ENCODE data around the gene SOX13. TPM values are rescaled to one million over a fixed set of nuclear protein-coding genes. Genes with fewer than 3 reads are reported as not detected.

The SOX13 gene
- total RNA-seq, 1 experiment from 2014 or later = 31.5 TPM

DNA sequence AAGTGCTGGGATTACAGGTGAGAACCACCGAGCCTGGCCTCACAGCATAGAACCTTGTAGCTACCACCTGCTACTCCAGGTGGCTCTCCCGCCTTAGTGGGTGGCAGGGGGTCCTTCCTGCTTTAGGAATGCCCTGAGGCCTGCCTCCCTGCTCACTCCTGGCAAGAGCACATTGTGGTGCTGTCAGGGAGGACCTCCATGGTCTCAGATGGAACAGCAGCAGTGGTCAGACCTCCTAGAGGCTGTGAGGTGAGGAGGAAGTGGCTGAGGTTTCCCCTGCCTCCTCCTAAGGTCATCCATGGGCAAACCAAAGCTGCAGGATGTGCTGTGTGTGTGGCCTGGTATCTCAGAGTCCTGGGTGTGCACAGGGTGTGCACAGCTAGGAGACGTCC is 6.7 kb downstream of the SOX13 start:
- Mint-ChIP-seq H3K9me3 (ENCODE audit: unreplicated experiment) (no peaks in the 10 kb centered on the region), H3K4me3 (ENCODE audit: unreplicated experiment) (peak overlapping the region; percentile 39), H3K27ac (ENCODE audit: unreplicated experiment) (peak overlapping the region; percentile 65), H3K27me3 (ENCODE audit: insufficient read depth, unreplicated experiment) (no peaks in the 10 kb centered on the region), H3K4me1 (ENCODE audit: low read depth, unreplicated experiment) (peaks cover 47% of the 10 kb centered on the region), H3K36me3 (ENCODE audit: insufficient read depth, unreplicated experiment) (peaks cover 5% of the 10 kb centered on the region)
- no peaks in the 10 kb centered on the region for H3K9me3 ChIP-seq
- H3K27me3 ChIP-seq (replicated peaks; ENCODE audit: control insufficient read depth, insufficient read depth, low read length) = no peaks in the 10 kb centered on the region
- TF ChIP-seq, protein P1, sequence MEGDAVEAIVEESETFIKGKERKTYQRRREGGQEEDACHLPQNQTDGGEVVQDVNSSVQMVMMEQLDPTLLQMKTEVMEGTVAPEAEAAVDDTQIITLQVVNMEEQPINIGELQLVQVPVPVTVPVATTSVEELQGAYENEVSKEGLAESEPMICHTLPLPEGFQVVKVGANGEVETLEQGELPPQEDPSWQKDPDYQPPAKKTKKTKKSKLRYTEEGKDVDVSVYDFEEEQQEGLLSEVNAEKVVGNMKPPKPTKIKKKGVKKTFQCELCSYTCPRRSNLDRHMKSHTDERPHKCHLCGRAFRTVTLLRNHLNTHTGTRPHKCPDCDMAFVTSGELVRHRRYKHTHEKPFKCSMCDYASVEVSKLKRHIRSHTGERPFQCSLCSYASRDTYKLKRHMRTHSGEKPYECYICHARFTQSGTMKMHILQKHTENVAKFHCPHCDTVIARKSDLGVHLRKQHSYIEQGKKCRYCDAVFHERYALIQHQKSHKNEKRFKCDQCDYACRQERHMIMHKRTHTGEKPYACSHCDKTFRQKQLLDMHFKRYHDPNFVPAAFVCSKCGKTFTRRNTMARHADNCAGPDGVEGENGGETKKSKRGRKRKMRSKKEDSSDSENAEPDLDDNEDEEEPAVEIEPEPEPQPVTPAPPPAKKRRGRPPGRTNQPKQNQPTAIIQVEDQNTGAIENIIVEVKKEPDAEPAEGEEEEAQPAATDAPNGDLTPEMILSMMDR (IDR thresholded peaks at IDR 0.05; ENCODE audit: insufficient read depth in 1 of 2, low read depth in 1 of 2, low read length in 1 of 2, severe bottlenecking in 1 of 2, unreplicated experiment in 1 of 2) = no peak
- no peak for DNase-seq
- no peak overlapping the region for H3K4me3 ChIP-seq (ENCODE audit: low read depth, low read length)
- BruUV-seq (replicated peaks) = no TSS peak
- H3K36me3 ChIP-seq (ENCODE audit: control insufficient read depth, insufficient read depth, low read length) = no peaks in the 10 kb centered on the region; the same call in none of the 2 replicates
- intact Hi-C loops (cut with micrococcal nuclease; ENCODE audit: unreplicated experiment) = no loop called here
- peaks cover 52% of the 10 kb centered on the region for H3K4me1 ChIP-seq
- CTCF ChIA-PET = interaction anchor here (0.6 to 1.5 kb wide), 2 partner anchors 209 to 352 kb away, joined by 4 to 5 read pairs; no protein-coding TSS in a partner anchor
- POLR2A ChIA-PET = interaction anchor here (0.7 to 0.9 kb wide), 2 partner anchors 8 to 10 kb away, joined by 3 to 4 read pairs; no protein-coding TSS in a partner anchor

DNA sequence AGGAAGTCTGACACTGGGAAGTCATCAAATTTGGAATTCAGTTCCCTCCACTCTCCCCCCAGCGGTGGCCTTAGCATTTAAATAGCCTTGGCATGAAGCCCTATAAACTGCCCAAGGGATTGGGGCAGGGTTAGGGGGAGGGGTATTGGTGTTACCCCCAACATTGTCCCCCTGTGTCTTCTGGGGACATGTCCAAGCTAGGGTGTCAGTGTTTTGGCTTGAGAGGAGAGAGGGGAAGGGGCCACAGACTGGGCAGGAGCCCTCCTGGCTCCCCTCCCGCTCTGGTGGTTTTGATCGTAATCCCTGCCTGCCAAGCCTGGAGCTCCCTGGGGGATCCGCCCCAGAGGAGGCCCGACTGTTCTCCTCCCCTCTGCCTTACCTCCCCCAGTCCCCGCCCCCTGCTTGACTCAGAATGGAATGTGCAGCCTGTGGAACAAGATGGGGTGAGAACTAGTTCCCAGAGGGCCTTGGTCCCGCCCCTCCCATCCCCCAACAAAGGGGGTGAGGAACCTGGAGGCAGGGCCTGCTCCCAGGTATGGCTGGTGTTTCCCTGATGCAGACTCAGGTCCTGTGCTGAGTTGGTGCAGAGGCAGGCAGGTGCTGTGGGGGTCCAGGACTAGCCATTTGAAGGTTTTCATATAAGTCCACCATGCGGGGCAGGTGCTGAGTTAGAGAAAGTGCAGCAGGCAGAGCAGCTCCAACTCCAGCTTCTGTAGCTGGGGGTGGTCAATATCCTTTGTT is 7.4 kb downstream of the SOX13 start:
- CTCF ChIA-PET = interaction anchor here (0.6 to 1.5 kb wide), 2 partner anchors 209 to 351 kb away, joined by 4 to 5 read pairs; no protein-coding TSS in a partner anchor
- peaks cover 56% of the 10 kb centered on the region for H3K4me1 ChIP-seq

DNA sequence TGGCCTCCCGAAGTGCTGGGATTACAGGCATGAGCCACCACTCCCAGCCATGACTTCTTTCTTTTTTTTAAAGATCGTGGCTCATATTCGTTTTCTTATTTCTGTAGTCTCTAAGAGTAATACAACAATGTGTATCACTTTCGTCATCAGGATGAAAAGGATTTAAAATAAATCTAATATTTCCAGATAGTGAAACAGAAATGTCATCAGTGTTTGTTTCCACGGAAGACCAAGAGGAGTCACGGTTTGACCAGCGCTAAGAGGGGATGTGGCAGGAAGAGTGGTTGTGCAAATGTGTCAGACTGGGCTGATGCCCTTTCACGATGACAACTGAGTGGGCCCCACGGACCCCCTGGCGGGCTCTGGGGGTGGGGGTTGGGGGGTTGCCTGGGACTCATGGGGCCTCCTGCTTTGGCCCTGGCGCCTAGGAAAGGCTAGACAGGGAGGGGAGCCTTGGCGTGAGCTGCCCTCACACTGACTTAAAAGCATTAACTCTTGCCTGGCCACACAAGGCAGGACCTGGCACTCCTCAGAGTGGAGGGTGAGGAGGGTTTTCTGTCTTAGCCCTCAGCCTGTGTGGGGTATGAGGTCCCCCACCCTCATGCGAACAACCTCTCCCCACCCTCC is 8.4 kb downstream of the SOX13 start:
- Histone ChIP-seq H3K9me3 (no peaks in the 10 kb centered on the region), H3K27me3 (replicated peaks; ENCODE audit: control insufficient read depth, insufficient read depth, low read length) (no peaks in the 10 kb centered on the region), H3K4me1 (peaks cover 47% of the 10 kb centered on the region), H3K4me3 (ENCODE audit: low read depth, low read length) (no peak overlapping the region), H3K36me3 (ENCODE audit: control insufficient read depth, insufficient read depth, low read length) (no peaks in the 10 kb centered on the region; the same call in none of the 2 replicates)
- no peak for DNase-seq
- POLR2A ChIA-PET = no interaction called here
- intact Hi-C loops (cut with micrococcal nuclease; ENCODE audit: unreplicated experiment) = no loop called here
- Mint-ChIP-seq H3K4me3 (ENCODE audit: unreplicated experiment) (no peak overlapping the region), H3K27me3 (ENCODE audit: insufficient read depth, unreplicated experiment) (no peaks in the 10 kb centered on the region), H3K27ac (ENCODE audit: unreplicated experiment) (peak overlapping the region; percentile 61), H3K9me3 (ENCODE audit: unreplicated experiment) (no peaks in the 10 kb centered on the region), H3K36me3 (ENCODE audit: insufficient read depth, unreplicated experiment) (peaks cover 10% of the 10 kb centered on the region), H3K4me1 (ENCODE audit: low read depth, unreplicated experiment) (peaks cover 52% of the 10 kb centered on the region)
- no TSS peak for BruUV-seq (replicated peaks)
- CTCF ChIA-PET = no interaction called here
- TF ChIP-seq, protein P1 (IDR thresholded peaks at IDR 0.05; ENCODE audit: insufficient read depth in 1 of 2, low read depth in 1 of 2, low read length in 1 of 2, severe bottlenecking in 1 of 2, unreplicated experiment in 1 of 2) = no peak

More for the DNA sequence above, 7.4 kb downstream of the SOX13 start:
- POLR2A ChIA-PET = interaction anchor here (0.9 kb wide), 1 partner anchor 10 kb away, joined by 4 read pairs; no protein-coding TSS in a partner anchor
- Histone ChIP-seq H3K27me3 (replicated peaks; ENCODE audit: control insufficient read depth, insufficient read depth, low read length) (no peaks in the 10 kb centered on the region), H3K36me3 (ENCODE audit: control insufficient read depth, insufficient read depth, low read length) (no peaks in the 10 kb centered on the region; the same call in none of the 2 replicates), H3K9me3 (no peaks in the 10 kb centered on the region), H3K4me3 (ENCODE audit: low read depth, low read length) (no peak overlapping the region)
- H3K9me3 Mint-ChIP-seq (ENCODE audit: unreplicated experiment) = no peaks in the 10 kb centered on the region
- DNase-seq = peak; percentile 90 to 95
- H3K27me3 Mint-ChIP-seq (ENCODE audit: insufficient read depth, unreplicated experiment) = no peaks in the 10 kb centered on the region
- peak overlapping the region; percentile 65 for H3K27ac Mint-ChIP-seq (ENCODE audit: unreplicated experiment)
- TF ChIP-seq, protein P1 (IDR thresholded peaks at IDR 0.05; ENCODE audit: insufficient read depth in 1 of 2, low read depth in 1 of 2, low read length in 1 of 2, severe bottlenecking in 1 of 2, unreplicated experiment in 1 of 2) = no peak
- intact Hi-C loops (cut with micrococcal nuclease; ENCODE audit: unreplicated experiment) = no loop called here
- BruUV-seq (replicated peaks) = no TSS peak
- peak overlapping the region; percentile 39 for H3K4me3 Mint-ChIP-seq (ENCODE audit: unreplicated experiment)
- peaks cover 10% of the 10 kb centered on the region for H3K36me3 Mint-ChIP-seq (ENCODE audit: insufficient read depth, unreplicated experiment)
- peaks cover 54% of the 10 kb centered on the region for H3K4me1 Mint-ChIP-seq (ENCODE audit: low read depth, unreplicated experiment)
